GM21723 (cell line): ENCODE data around the gene NEDD9.

Experiments used
- ATAC-seq: cut with Tn5 transposase; IDR thresholded peaks from one replicate; pipeline ENCODE4 v1.9.1; 2021; ENCODE audit warnings: mild to moderate bottlenecking, moderate library complexity; ENCODE audit not compliant: unreplicated experiment

Gene NEDD9

DNA sequence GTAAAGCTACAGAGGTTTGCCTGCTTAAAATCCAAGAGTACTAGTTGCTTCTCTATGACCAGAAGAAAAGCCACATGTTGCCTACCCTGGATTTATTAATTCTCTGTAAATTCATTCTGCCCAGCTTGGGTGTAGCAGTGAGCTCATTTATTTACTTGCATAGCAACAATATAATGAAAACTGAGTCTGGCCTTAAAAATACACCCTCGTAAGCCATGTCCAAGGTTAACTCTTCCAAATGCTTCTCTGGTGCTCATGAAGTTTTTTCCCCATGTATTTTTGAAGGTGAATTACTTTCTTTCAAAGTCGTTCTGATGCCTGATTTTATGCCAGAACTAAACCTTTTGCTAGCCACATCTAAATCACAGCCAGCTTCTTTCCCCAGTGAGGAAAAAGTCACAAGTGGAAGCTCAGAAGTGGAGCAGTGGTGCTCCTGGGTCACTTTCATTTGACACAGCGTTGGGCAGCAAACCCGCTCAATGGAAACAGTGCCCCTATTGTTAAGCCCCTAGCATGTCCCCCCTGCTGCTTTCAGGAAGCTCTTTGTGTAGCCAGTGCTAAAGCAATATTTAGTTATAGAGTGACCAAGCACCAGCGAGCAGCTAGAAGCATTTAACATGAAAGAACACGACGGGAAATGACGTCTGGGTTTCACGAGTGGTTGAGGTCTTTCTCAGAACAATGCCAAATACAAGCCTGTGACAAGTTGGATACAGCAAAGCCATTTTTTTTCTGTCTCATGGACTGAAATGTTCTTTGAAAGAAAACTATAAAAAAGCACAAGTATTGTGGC is 29.8 kb downstream of the NEDD9 start:
- no peak for ATAC-seq

DNA sequence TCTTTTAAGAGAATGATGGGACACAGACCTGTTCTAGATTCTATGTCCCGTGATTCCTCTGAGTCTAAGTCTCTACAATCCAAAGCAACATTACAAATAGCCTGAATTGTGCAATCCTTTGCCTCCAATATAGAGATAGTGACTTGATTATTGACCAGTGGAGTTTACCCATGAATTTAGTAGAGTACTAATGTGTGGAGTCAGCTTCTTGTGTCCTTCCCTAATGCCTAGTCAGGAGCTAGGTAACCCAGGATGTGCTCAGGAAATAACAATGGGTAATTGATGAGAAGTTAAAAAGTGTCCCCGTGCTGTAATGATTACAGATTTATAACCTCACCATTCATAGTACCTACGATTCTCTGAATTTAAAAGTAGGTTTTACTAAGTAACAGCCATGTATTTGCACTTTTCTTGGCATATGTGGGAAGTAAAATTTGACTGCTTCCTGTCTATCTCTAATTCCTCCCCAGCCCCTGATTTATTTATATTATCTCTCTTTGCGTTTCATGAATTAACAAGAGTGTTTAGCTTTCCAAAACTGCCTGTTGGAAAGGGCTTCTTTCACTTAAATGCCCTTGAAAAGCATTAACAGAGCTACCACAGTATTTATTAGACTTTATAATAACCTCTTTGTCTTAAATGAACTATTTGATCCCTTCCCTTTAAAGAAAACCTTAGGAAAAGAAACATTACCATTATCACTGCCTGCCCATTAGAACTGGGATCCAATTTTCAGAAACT is 30.5 kb downstream of the NEDD9 start:
- ATAC-seq = no peak

DNA sequence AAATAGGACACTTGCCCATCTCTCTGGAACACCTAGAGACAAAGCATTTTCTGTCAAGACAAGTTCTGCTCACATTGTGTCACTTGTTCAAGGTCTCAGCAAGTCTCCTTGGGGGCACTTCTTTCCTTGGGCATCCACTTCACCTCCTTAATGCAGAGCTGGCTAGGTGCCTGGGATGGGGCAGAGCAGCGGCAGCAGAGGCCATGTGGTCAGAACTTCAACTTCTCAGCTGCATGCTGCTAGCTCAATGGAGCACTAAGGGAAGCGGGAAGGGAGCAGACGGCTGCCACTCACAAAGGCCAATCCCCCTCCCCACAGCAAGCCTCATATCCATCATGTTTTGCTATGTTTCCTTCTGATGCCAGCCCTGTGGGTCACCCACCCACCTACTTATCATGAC is 31.5 kb downstream of the NEDD9 start:
- ATAC-seq = no peak

DNA sequence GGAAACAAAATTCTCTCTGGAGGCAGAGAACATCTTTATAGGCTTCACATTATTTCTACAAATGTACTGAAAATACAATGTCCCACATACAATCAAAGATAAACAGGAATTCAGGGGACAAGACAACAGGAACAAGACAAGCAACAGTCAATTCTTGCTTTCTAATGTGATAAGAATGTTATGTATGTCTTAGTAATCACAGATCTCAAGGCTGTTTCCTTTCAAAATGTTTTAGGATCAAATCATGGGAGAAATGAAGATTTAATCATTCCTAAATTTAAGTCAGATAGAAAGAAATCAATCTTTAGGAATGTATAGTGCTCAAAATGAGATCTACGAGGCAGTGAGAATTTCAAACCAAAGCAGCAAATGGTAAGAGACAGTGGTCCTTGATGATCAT is 32.1 kb downstream of the NEDD9 start:
- ATAC-seq = no peak

DNA sequence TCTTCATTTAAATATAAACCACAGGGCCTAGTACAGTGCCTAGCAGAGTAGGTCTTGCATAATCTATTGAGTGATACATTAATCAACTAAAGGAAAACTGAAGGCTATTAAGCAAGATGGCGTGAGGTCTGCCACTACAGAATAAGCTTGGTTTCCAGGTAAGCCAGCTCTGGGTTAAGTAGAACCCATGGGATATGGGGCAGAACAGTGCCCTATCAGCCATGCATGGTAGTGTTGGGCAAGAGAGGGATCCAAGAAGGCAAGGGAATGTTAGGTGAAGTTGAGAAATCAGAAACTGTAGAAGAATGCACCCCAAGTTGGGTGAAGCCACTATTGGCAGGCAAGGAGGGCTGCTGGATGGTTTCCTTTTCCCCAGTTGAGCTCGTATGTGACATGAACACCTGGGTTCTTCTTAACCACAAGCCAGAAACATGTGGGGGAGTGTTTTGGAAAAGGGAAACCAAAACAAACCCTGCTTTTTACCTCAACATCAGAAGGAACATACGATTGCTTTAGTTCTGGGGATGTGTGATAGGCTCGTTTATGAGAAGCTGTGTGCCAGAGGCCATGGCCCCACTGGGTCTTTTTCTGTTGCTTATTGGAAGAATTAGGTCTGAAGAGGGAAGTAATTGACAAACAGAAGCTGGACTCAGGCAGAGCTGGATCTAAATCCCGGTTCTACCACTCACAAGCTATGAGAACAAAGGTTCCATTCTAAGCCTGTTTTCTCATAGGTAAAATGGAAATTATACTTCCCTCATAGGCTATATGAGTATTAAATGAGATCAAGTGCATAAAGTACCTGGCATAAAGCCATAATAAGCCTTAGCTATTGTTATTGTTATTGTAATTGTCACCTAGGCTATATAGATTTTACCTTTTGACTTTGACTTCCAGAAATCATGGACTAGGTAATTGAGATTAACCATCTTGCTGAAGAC is 33.5 kb downstream of the NEDD9 start:
- peak; percentile 77 for ATAC-seq

DNA sequence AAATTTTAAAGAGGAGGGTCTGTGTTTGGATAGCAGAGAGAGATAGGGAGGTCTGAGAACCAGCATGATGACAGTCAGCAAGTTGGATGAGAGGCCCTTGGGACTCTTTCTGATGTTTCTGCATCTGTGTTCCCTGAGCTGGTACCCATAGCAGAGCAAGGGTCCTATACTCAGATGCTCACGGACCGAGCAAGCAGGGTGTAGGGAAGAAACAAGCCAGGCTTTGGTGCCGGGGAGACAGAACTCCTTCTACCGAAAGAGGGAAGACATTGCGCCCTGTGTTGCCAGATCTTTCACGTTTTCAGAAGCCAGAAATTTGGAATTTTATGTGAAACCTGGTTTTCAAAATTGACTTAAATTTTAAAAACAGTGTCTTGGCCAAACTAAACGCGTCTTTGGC is 34.6 kb downstream of the NEDD9 start:
- ATAC-seq = no peak

DNA sequence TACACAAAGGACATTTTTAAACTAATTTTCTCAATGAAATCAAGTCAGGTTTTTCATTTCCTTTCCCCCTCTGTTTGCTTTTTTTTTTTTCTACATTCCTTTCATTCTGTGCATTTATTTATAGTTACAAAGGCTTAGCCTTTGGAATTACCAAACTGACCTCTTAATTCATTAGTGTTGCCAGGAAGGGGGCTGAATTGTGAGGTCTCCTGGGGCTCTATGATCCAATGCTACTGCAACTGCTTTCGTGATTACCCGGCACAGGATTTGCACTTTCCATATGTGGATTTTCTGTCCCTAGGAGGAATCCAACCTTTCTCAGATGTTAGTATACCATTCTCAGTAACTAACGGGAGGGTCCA is 35.3 kb downstream of the NEDD9 start:
- no peak for ATAC-seq

DNA sequence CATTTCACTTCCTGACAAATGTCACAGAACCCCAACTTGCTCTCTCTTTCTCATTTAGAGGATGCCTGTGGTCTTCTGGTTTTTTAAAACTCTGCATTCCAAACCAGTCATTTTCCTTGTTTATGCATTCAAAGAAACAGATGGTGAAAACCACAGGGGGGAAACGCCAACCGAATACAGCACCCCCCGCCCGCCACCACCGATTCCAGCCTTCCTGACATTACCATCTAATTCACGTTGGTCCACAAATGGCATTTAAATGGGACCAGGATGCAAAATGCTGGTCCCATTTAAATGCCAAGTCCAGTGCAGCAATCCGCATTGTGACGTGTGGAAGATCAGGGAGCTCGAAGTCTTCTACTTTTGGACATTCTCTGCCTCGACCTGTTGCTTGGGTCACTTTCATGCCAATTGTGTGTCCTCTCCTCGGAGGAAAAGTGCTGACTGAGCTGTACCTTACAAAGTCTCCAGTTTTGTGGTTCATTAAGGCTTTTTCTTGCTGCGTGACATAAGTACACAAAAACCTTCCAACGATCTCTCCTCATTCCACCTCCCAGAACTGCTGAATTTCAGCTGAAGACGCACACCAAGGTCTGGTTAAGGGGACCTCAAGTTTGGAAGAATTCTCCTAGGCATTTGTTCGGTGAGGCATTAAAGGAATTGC is 35.8 kb downstream of the NEDD9 start:
- ATAC-seq = no peak

DNA sequence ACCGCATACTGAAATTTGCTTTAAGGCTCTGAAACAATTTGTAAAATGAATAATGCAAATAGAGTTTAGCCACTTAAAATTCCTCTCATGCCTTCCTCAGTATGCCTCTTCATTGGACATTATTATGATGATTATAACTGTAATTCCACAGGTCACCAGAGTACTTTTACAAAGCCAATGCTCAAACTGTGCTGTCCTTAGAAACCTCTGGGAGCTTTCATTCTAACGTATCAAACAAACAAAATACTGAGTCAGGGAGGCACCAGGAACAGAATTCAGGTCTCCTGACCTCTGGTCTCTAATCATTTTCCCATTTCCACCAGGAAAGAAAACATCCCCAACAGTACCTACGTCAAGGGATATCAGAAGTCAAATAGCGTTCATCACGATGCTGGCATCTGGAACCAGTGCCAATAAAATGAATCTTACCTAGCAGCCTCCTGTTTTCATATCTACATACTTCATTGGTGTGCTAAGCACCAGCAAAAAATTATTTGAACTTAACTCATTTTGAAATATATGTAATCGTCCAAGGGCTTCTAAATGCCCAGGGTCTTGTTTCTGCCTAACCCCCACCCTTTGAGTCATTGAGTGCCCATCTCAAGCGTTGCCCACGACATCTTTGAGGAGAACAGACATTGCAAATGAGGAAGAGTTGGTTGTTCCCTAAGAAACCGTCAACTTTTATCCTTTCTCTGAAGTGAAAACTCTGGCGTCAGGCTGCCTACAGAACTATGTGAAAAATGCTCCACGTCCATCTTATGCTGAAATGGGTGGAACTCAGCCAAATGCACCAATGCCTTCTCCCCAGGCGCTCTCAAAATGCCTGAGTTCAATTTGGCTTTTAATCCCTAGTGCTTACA is 37.9 kb downstream of the NEDD9 start:
- no peak for ATAC-seq

DNA sequence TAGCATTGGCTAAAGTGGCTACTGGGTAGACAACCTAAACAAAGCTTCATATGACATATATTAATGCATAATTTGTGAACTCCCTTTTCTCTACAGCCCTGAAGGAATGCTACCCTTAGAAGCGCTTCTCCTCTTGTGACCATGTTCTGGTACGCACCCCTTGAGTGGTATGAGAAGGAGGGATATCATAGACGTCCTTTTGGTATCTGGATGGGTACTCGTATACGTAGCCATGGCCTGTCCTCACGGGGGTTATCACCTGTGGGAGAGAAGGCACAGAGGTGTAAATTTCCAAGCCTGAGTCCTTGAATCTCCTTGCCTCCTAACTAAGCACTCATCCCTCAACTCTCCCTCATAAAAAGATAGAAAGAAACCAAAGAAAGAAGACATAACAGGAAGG is 39.0 kb downstream of the NEDD9 start:
- ATAC-seq = no peak

DNA sequence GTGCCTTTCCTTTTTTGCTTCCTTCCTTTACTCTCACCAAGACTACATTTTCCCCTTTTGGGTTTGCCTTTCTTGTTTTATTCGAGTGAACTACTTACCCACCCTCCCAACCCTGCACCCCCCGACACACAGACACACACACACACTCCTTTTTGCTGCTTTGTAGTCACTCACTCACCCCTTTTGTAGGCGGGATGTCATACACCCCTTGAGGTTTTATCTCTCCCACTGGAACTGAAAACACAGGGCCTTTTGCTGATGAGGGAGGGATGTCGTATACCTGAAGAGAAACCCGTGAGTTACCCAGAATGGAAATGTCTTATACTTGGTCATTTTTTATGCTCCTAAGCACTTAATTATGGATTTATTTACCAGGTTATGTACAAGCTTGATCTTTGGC is 40.3 kb downstream of the NEDD9 start:
- ATAC-seq = no peak

DNA sequence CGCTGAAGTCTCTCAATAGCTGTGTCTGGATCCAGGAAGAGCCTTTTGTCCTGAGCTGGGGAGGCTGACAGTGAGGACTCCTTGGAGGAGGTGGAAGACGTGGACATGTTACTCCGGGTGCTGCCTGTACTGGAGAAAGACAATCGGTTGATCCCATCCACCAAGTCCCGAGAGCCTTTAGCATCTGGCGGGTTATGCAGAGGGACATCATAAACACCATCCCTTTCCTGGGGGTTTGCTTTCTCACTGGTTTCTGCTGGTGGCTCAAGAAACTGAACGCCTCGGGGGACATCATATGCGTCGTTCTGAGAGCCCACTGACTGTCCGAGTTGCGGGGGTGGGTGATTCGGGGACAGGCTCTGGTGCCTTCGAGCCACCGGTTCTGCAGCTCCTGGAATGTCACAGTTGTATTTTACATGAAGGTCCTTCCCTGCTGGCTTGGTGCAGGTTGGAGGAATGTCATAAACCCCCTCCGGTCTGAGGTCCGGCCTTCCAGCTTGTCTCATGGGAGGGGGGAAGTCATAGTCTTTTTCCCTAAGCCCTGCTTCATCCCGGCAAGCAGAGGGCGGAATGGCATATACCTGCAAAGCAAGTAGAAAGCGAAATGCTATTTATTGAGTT is 41.7 kb downstream of the NEDD9 start:
- ATAC-seq = no peak

DNA sequence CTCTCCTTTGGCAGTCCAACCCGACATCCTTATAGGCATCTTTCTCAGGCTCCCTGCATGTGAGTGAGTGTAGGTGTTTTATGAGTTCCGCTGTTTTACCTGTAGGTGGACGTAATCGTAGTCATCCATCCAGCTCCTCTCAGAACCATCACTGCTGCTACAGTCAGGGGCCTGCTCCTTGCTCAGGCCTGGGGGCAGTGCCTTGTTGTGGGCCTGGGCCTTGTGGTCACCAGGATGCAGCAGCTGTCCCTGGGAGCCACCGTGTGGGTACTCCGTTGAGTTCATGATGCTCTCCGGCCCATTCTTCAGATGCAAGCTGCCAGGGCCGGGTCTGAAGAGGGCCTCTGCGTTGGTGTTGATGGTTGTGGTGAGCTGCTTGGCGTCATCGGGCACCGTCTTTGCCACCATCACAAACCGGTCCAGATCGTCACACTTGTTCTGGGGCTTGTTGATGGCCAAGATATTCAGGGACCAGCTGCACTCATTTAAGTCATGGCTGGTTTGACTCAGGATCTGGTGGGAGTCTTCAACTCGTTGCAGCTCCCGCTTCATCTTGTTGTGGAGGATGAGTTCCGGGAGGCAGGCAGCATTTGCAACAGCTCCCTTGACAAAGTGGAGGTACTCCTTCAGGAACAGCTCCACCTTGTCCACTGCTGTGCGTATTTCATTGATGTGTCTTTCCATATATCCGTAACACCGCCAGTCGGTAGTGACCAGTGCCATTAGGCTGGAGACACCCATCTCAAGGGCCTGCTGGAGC is 42.4 kb downstream of the NEDD9 start:
- no peak for ATAC-seq

DNA sequence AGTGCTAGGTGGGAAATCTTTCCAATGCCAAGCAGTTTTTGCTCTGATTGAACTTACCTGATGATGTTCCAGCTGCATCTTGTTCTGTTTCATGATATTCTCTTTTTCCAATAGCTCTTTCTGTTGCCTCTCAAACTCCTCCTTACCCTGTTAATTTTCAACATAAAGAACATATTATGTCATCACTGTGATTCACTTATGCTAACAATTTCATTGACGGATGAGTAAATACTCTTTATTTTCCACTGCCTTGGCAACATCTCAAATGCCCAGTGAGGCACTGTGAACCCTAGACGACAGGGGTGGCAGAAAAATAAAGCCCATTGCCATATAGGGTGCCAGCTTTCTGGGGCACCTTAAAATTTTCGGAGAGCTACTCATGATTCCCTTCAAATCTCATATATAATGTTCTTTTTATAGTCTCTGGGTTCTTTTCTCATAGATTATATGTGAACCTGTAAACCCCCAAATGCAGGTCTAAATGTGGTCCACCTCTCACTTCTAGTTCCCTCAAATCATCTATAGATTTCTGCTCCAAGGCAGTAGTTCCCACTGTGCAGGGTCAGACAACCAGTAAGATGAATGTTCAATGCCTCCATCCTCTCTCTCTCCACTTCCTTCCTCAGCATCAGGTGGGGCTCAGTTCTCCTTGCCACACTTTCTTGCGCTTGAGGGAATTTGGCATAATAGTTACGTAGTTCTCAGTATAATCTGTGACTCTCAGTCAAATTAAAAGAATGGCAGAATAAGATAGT is 44.1 kb downstream of the NEDD9 start:
- no peak for ATAC-seq

DNA sequence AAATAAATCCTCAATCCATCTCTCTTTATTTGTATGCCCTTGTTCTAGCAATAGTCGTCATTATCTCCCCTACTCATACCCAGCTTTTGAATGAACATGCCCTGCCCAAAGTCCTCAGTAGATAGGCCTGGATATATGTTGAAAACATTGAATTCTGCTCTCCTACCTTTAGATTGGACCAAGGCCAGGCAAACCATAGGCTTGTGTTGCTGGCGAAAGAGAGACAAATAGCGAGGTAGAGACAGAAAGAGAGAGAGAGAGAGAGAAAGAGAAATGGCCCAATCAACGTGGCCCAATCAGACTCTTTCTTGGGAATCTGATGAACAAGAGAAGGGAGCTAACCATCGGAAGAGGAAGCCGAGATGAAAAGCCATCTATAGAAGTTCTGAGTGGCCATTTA is 45.2 kb downstream of the NEDD9 start:
- no peak for ATAC-seq

DNA sequence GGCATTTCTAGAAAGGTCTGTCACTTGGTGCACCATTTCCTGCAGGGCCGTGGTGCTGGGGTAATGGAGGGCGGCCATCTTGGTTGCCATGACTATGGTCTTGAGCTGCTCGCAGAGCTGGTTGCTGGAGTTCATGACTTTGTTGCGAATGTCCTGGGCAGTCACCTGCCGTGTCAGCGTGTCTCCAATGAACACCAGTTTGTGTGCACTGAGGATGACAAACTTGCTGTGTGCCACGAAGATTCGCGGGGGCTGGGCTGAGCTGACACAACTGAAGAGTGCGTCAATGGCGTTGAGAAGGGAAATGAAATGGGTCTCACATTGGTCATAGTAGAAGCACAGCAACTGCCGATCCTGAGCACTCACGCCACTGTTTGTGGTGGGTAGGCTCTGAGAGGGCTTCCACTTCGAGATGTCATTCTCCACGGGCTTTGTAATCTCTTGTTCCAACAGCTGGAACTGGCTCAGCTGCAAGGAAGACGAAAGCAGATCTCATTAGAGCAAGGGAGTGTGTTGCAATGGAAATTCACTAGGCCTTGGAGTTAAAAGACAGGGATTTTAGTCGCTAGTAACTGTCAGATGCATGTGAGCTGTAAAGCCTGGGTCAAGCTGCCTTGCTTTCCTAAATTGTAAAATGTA is 47.1 kb downstream of the NEDD9 start:
- ATAC-seq = no peak

DNA sequence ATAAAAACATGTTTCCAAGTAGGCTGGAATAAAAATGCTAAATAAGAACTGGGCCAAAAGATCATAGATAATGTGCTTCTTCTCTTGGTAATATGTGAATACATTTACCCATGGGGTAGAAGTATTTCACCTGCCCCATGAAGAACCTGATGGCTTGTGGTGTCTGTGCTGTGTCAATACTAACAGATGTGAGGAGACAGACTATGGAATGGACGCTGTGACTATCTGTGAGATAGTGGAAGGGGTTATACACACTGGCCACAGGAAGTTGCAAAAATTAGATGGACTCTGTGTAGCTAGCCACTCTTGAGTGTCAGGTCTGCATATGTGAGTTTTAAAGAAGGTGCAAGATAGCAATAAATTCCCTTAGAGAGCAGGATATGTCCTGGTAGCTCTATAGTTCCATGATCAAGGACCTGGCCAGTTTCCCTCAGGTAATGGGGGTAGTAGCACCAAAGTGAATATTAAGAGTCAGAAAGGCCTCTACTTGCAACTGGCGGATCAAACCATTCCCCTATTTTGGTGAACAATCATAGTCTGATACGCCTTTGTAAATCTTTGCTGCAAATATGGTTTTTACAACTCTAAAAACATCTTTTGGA is 48.6 kb downstream of the NEDD9 start:
- ATAC-seq = no peak
